HG03097 (cell line): ENCODE data around the gene MAPKAPK3.

Source experiments
- ATAC-seq: cut with Tn5 transposase; IDR thresholded peaks from one replicate; pipeline ENCODE4 v1.9.1; 2021; ENCODE audit not compliant: unreplicated experiment, low FRiP score

MAPKAPK3 gene

GRCh38 chr3:50625231-50626182 lies 8.6 kb downstream of the MAPKAPK3 start:
- no peak for ATAC-seq

- ATAC-seq, result no peak
These were observed 9.4 kb downstream of the MAPKAPK3 start for GRCh38 chr3:50626401-50626800.

GRCh38 chr3:50627407-50628051 lies 10.6 kb downstream of the MAPKAPK3 start:
- ATAC-seq, result no peak

GRCh38 chr3:50628601-50629000 lies 11.7 kb downstream of the MAPKAPK3 start:
- no peak for ATAC-seq

- no peak for ATAC-seq
These were observed 13.4 kb downstream of the MAPKAPK3 start for GRCh38 chr3:50630394-50630793.

GRCh38 chr3:50630877-50631276 lies 13.9 kb downstream of the MAPKAPK3 start:
- ATAC-seq, result no peak

- ATAC-seq, result no peak
These were observed 15.5 kb downstream of the MAPKAPK3 start for GRCh38 chr3:50632450-50632849.

GRCh38 chr3:50633230-50633790 lies 16.4 kb downstream of the MAPKAPK3 start:
- ATAC-seq, result no peak

- ATAC-seq, result no peak
These were observed 18.1 kb downstream of the MAPKAPK3 start for GRCh38 chr3:50635066-50635465.

GRCh38 chr3:50637011-50637410 lies 20.1 kb downstream of the MAPKAPK3 start:
- ATAC-seq, result no peak

- no peak for ATAC-seq
These were observed 21.0 kb downstream of the MAPKAPK3 start for GRCh38 chr3:50637945-50638344.

- ATAC-seq, result no peak
These were observed 22.1 kb downstream of the MAPKAPK3 start for GRCh38 chr3:50639055-50639494.

- no peak for ATAC-seq
These were observed 25.4 kb downstream of the MAPKAPK3 start for GRCh38 chr3:50642382-50642781.

- ATAC-seq, result no peak
These were observed 27.6 kb downstream of the MAPKAPK3 start for GRCh38 chr3:50644561-50644960.

GRCh38 chr3:50645378-50645777 lies 28.4 kb downstream of the MAPKAPK3 start:
- no peak for ATAC-seq

GRCh38 chr3:50648313-50648712 lies 31.4 kb downstream of the MAPKAPK3 start:
- ATAC-seq, result no peak

GRCh38 chr3:50648944-50649343 lies 32.0 kb downstream of the MAPKAPK3 start:
- ATAC-seq, result no peak

- ATAC-seq, result no peak
These were observed 32.5 kb downstream of the MAPKAPK3 start for GRCh38 chr3:50649451-50649931.

GRCh38 chr3:50650018-50650417 lies 33.1 kb downstream of the MAPKAPK3 start:
- ATAC-seq, result no peak

- no peak for ATAC-seq
These were observed 34.5 kb downstream of the MAPKAPK3 start for GRCh38 chr3:50651445-50651844.

GRCh38 chr3:50651920-50652529 lies 35.1 kb downstream of the MAPKAPK3 start:
- ATAC-seq, result no peak
